A549 (cell line): Measurements from ENCODE around the gene CLCN4. TPM values are rescaled to one million over a fixed set of nuclear protein-coding genes. Genes with fewer than 3 reads are reported as not detected.

Source experiments
- ATAC-seq, 2 experiments: fragments of 200-7000 bp in 1 of 2; fragments of >200 bp in 1 of 2; cut with Nextera tagmentation in 1 of 2; cut with Tn5 transposase in 1 of 2; 3 replicates each; pipeline versions ENCODE4 v1.8.0 to v1.9.1; 2018 to 2020; ENCODE audit warnings: mild to moderate bottlenecking in 1 of 2, moderate library complexity in 1 of 2
- CTCF ChIA-PET: fragments of 300-600 bp; sonication (Branson Sonifier 250); formaldehyde crosslinking; extraction: SDS; loops from one replicate; lab custom pipeline; 2021; ENCODE audit warnings: antibody characterized with exemption, inconsistent platforms; lab: Yijun Ruan, JAX
- POLR2A ChIA-PET: fragments of 350-600 bp; formaldehyde crosslinking; extraction: SDS; loops from one replicate; lab custom pipeline; 2021; ENCODE audit warnings: antibody characterized with exemption, inconsistent platforms; lab: Yijun Ruan, JAX
- DNase-seq, 2 experiments: peaks; one replicate each; pipeline versions ENCODE4 v3.0.0 to v3.0.0-alpha.2; 2011 to 2016; ENCODE audit warnings: low read depth in 1 of 2, low spot score in 1 of 2
- FAIRE-seq: peaks from 2 replicates; lab custom pipeline; 2011; peaks lifted over from hg19 to GRCh38; lab: Jason Lieb, UNC
- H3K27ac ChIP-seq, 2 experiments: fragments of >200 bp; sonication (Bioruptor Twin); formaldehyde crosslinking; 3 replicates each; pipeline ENCODE4 v1.5.1; 2016 to 2017
- H3K4me1 ChIP-seq: fragments of >200 bp; sonication (Bioruptor Twin); formaldehyde crosslinking; 3 replicates; pipeline ENCODE4 v1.6.1; 2016
- H3K4me2 ChIP-seq: fragments of >200 bp; sonication (Bioruptor Twin); formaldehyde crosslinking; 3 replicates; pipeline ENCODE4 v1.6.1; 2016
- H3K4me3 ChIP-seq: fragments of >200 bp; sonication (Bioruptor Twin); formaldehyde crosslinking; 3 replicates; pipeline ENCODE4 v1.5.1; 2016
- H3K9me3 ChIP-seq: fragments of >200 bp; sonication (Bioruptor Twin); formaldehyde crosslinking; 3 replicates; pipeline ENCODE4 v1.6.1; 2016
- ATOH8 ChIP-seq: fragments of 250-450 bp; sonication (Bioruptor Pico); IDR thresholded peaks from 2 replicates; pipeline ENCODE4 v1.5.0; 2020; ENCODE audit warnings: low read depth, mild to moderate bottlenecking, moderate library complexity
- BCL3 ChIP-seq: fragments of >200 bp; sonication (Bioruptor Twin); formaldehyde crosslinking; IDR thresholded peaks from 3 replicates; pipeline ENCODE4 v1.6.1; 2016
- CTCF ChIP-seq: fragments of >200 bp; sonication (Bioruptor Twin); formaldehyde crosslinking; IDR thresholded peaks from 3 replicates; pipeline ENCODE4 v1.5.1; 2016
- E2F6 ChIP-seq: IDR thresholded peaks from 2 replicates; pipeline ENCODE4 v1.6.1; 2012; ENCODE audit warnings: low read depth, borderline replicate concordance
- ELK1 ChIP-seq: fragments of 150-350 bp; IDR thresholded peaks from 2 replicates; pipeline ENCODE4 v1.6.1; 2014; ENCODE audit warnings: low read depth, mild to moderate bottlenecking, low read length
- FOSL2 ChIP-seq, 2 experiments: fragments of 450-650 bp in 1 of 2; fragments of >200 bp in 1 of 2; sonication (Bioruptor Twin) in 1 of 2; formaldehyde crosslinking; IDR thresholded peaks; 2 replicates each; pipeline versions ENCODE4 v1.5.0 to v1.6.1; 2016 to 2020; ENCODE audit warnings: mild to moderate bottlenecking in 1 of 2, moderate library complexity in 1 of 2
- GATA3 ChIP-seq: IDR thresholded peaks from 2 replicates; pipeline ENCODE4 v1.6.1; 2012; ENCODE audit warnings: borderline replicate concordance
- HDAC2 ChIP-seq: fragments of 200-600 bp; sonication (generic); IDR thresholded peaks from 2 replicates; pipeline ENCODE4 v1.6.1; 2016
- HOXA7 ChIP-seq: fragments of 250-450 bp; sonication (Bioruptor Pico); IDR thresholded peaks from 2 replicates; pipeline ENCODE4 v1.5.0; 2020; ENCODE audit warnings: mild to moderate bottlenecking, moderate library complexity
- KDM1A ChIP-seq: fragments of 200-600 bp; sonication (generic); IDR thresholded peaks from 2 replicates; pipeline ENCODE4 v1.6.1; 2016; ENCODE audit warnings: low read depth, mild to moderate bottlenecking
- MAX ChIP-seq: IDR thresholded peaks from 2 replicates; pipeline ENCODE4 v1.6.1; 2012
- MAZ ChIP-seq: fragments of 150-350 bp; IDR thresholded peaks from 2 replicates; pipeline ENCODE4 v1.6.1; 2014; ENCODE audit warnings: antibody characterized with exemption, low read depth, low read length, borderline replicate concordance
- NFE2L2 ChIP-seq: fragments of 150-350 bp; conservative IDR thresholded peaks from 2 replicates; pipeline ENCODE4 v1.6.1; 2014; ENCODE audit warnings: low read length
- NPAS2 ChIP-seq: fragments of 250-450 bp; sonication (Bioruptor Pico); IDR thresholded peaks from 2 replicates; pipeline ENCODE4 v1.8.0; 2022; ENCODE audit warnings: mild to moderate bottlenecking, moderate library complexity, borderline replicate concordance
- NR3C1 ChIP-seq: fragments of >200 bp; sonication (Bioruptor Twin); formaldehyde crosslinking; IDR thresholded peaks from 3 replicates; pipeline ENCODE4 v1.6.1; 2017
- POLR2AphosphoS2 ChIP-seq: conservative IDR thresholded peaks from 2 replicates; pipeline ENCODE4 v1.6.1; 2012; ENCODE audit warnings: low read length, improper control_type of control experiment, inconsistent platforms
- RAD21 ChIP-seq, 2 experiments: fragments of >200 bp in 1 of 2; sonication (Bioruptor Twin) in 1 of 2; formaldehyde crosslinking in 1 of 2; IDR thresholded peaks in 1 of 2; conservative IDR thresholded peaks in 1 of 2; 2 replicates in 1 of 2; 3 replicates in 1 of 2; pipeline ENCODE4 v1.6.1; 2012 to 2018; ENCODE audit warnings: inconsistent platforms in 1 of 2
- RCOR1 ChIP-seq: fragments of 150-350 bp; IDR thresholded peaks from 2 replicates; pipeline ENCODE4 v1.6.1; 2014; ENCODE audit warnings: antibody characterized with exemption, low read length, low read depth
- ZSCAN20 ChIP-seq: fragments of 250-450 bp; sonication (Bioruptor Pico); IDR thresholded peaks from 2 replicates; pipeline ENCODE4 v1.8.0; 2022; ENCODE audit warnings: mild to moderate bottlenecking, moderate library complexity
- WGBS: methylation state at CpG from one replicate; pipeline ENCODE4 v1.1.6; 2017; ENCODE audit errors: missing lambda C conversion rate; 5-methylcytosine and 5-hydroxymethylcytosine counted together
- polyA plus RNA-seq, 4 experiments: library from polyadenylated mRNA; depleted of rRNA in 3 of 4; stranded (reverse); fragments of >200 nt; fragmentation: RNase III in 1 of 4; extraction: RNeasy Plus Mini Kit Qiagen cat#74134 plus additional on column Dnase treatment in 1 of 4; gene quantifications; 2 replicates in 3 of 4; 3 replicates in 1 of 4; pipeline ENCODE4 v1.2.3, GENCODE V29; 2011 to 2017

Gene CLCN4
- polyA plus RNA-seq, 2 of the 4 experiments (the other 2 are of a cell fraction), result 2.8 to 4.7 TPM

- 85% methylated on average over 13 of the region's 26 CpGs for WGBS
- FAIRE-seq (no peak), ATAC-seq (no peak; a peak in 1 of 6 replicates), DNase-seq (no peak)
- H3K4me3 ChIP-seq, result no peak overlapping the region
- no peaks in the 10 kb centered on the region for H3K4me1 ChIP-seq
- POLR2A ChIA-PET, result no interaction called here
- no peaks in the 10 kb centered on the region for H3K9me3 ChIP-seq
- no peak overlapping the region for H3K4me2 ChIP-seq
- TF ChIP-seq ZSCAN20 (CRISPR knock-in tag), result no peak
- TF ChIP-seq MAZ, result no peak
- TF ChIP-seq CTCF, result no peak
- TF ChIP-seq RAD21 (conservative IDR thresholded peaks at IDR 0.05 in 1 of 2, IDR thresholded peaks at IDR 0.05 in 1 of 2), result no peak
- TF ChIP-seq GATA3, result no peak
- no peak for TF ChIP-seq ELK1
- TF ChIP-seq ATOH8 (CRISPR knock-in tag), result no peak
- TF ChIP-seq NR3C1, result no peak
- no peak for TF ChIP-seq HDAC2
- TF ChIP-seq NFE2L2, result no peak
- no peak for TF ChIP-seq HOXA7
- no peak for TF ChIP-seq BCL3
- no peak for TF ChIP-seq KDM1A
- TF ChIP-seq MAX, result no peak
- CTCF ChIA-PET, result interaction anchor here (0.5 to 4.7 kb wide), 2 partner anchors 8 to 481 kb away, joined by 4 to 37 read pairs; no protein-coding TSS in a partner anchor
- no peak overlapping the region for H3K27ac ChIP-seq
These were observed 45.2 kb upstream of the CLCN4 start for GRCh38 chrX:10111364-10112148.

- no peak overlapping the region for H3K27ac ChIP-seq
- DNase-seq (no peak), FAIRE-seq (peak; percentile 13), ATAC-seq (no peak)
- ChIA-PET CTCF (interaction anchor here (9.8 kb wide), 1 partner anchor 118 kb away, joined by 216 read pairs; no protein-coding TSS in a partner anchor), POLR2A (no interaction called here)
- TF ChIP-seq RCOR1, result no peak
- TF ChIP-seq E2F6, result no peak
- no peak for TF ChIP-seq POLR2AphosphoS2
- no peak for TF ChIP-seq FOSL2 (IDR thresholded peaks at IDR 0.05)
- no peak for TF ChIP-seq FOSL2 (CRISPR knock-in tag; IDR thresholded peaks at IDR 0.05)
- no peak for TF ChIP-seq NPAS2 (CRISPR knock-in tag)
- H3K4me1 ChIP-seq, result no peaks in the 10 kb centered on the region
- H3K4me3 ChIP-seq, result no peak overlapping the region
- peaks cover 4% of the 10 kb centered on the region; the same call in 2 of the 3 replicates for H3K9me3 ChIP-seq
- WGBS, result 92% methylated on average over 6 of the region's 6 CpGs
- H3K4me2 ChIP-seq, result no peak overlapping the region
These were observed 44.3 kb upstream of the CLCN4 start for GRCh38 chrX:10112510-10112909.
